ENCODE results near the gene CRYGN. TPM values are rescaled to one million over a fixed set of nuclear protein-coding genes. Genes with fewer than 3 reads are reported as not detected.

The CRYGN gene
- total and polyA plus RNA-seq, 4 donors = under 0.01 to 0.02 TPM; not detected in 2

DNA sequence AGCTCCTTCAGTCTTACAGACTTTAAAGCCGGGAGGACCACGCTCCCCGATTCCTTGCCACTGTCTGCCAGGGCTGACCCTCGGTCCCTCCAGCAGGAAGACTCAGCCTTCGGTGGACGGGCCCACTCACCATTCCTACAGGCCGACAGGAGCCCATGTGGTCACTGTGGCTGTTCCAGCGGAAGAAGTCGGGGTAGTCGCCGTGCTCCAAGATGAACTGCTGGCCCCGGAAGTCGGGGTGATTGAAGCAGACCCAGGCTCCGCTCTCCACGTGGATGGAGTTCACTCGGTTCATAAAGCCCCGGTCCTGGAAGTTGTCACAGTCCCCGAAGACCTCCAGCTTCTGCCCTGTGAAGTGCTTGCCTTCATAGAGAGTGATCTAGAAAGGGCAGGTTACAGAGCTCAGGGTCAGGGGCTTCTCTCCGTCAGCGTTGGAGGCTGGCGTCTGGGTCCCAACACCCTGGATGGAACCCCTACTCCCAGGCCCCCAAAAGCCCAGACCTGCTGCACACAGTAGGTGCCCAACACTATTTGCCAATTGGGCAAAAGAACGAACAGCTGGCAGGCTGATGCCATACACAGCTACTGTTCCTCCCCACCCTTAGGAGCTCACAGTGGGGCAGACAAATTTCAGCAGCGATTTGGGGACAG, 1.9 kb downstream of the CRYGN start:
- no peaks in the 10 kb centered on the region for H3K36me3 ChIP-seq (ENCODE audit: control insufficient read depth in 4 of 4, insufficient read depth in 3 of 4, low read depth in 1 of 4, low read length in 3 of 4)
- WGBS = 88% methylated on average over 23 of the region's 23 CpGs
- H3K9me3 ChIP-seq (ENCODE audit: control insufficient read depth in 4 of 4, low read length in 3 of 4) = no peaks in the 10 kb centered on the region
- no peaks in the 10 kb centered on the region for H3K27me3 ChIP-seq (ENCODE audit: control insufficient read depth in 4 of 4, insufficient read depth in 4 of 4, low read length in 3 of 4)
- peaks cover 0 to 5% (median under 1%) of the 10 kb centered on the region in 4 donors for H3K4me1 ChIP-seq (ENCODE audit: control insufficient read depth in 4 of 4, insufficient read depth in 4 of 4, low read length in 3 of 4)
- no peak overlapping the region for H3K27ac ChIP-seq (ENCODE audit: low read depth in 1 of 2, low read length in 2 of 2)
- H3K4me3 ChIP-seq (ENCODE audit: low read depth in 1 of 3, low read length in 3 of 3) = no peak overlapping the region
- H3K9ac ChIP-seq (ENCODE audit: low read depth in 1 of 2, low read length in 2 of 2) = no peak overlapping the region
- TF ChIP-seq YY1 (IDR thresholded peaks at IDR 0.05) = no peak
- no peak for TF ChIP-seq HNF4G (IDR thresholded peaks at IDR 0.05)
- TF ChIP-seq RXRA (IDR thresholded peaks at IDR 0.05) = no peak
- no peak for DNase-seq (ENCODE audit: low spot score)

DNA sequence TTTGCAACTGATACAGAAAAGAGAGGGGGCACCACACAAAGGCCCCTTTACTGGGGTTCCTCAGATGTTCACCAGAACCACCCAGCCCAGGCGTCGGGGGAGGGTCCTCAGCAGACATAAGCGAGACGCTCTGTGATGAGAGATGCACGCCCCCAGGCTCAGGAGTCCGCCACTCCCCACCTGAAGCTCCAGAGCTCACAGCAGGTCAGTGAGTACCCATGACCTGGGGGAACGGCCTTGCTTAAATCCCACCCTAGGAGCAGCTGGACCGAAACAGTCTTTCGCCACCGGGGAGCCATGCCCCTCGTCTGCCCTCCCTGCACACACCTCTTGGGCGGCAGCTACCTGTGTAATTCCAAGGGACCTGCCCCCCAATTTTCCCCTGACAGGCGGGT, 2.8 kb downstream of the CRYGN start:
- Histone ChIP-seq H3K4me3 (ENCODE audit: low read depth in 1 of 3, low read length in 3 of 3) (no peak overlapping the region), H3K27me3 (ENCODE audit: control insufficient read depth in 4 of 4, insufficient read depth in 4 of 4, low read length in 3 of 4) (no peaks in the 10 kb centered on the region), H3K4me1 (ENCODE audit: control insufficient read depth in 4 of 4, insufficient read depth in 4 of 4, low read length in 3 of 4) (peaks cover 0 to 5% (median under 1%) of the 10 kb centered on the region in 4 donors), H3K9me3 (ENCODE audit: control insufficient read depth in 4 of 4, low read length in 3 of 4) (no peaks in the 10 kb centered on the region), H3K27ac (ENCODE audit: low read depth in 1 of 2, low read length in 2 of 2) (no peak overlapping the region), H3K9ac (ENCODE audit: low read depth in 1 of 2, low read length in 2 of 2) (no peak overlapping the region), H3K36me3 (ENCODE audit: control insufficient read depth in 4 of 4, insufficient read depth in 3 of 4, low read depth in 1 of 4, low read length in 3 of 4) (no peaks in the 10 kb centered on the region)
- no peak for DNase-seq (ENCODE audit: low spot score)
- TF ChIP-seq FOXA1 (IDR thresholded peaks at IDR 0.05) (no peak), HNF4G (IDR thresholded peaks at IDR 0.05) (no peak), NR2F2 (IDR thresholded peaks at IDR 0.05) (no peak), EGR1 (IDR thresholded peaks at IDR 0.05; ENCODE audit: low read depth in 2 of 2) (no peak), JUND (IDR thresholded peaks at IDR 0.05) (no peak), SP1 (IDR thresholded peaks at IDR 0.05) (no peak), TAF1 (conservative IDR thresholded peaks at IDR 0.05) (no peak), RAD21 (IDR thresholded peaks at IDR 0.05) (no peak)
- TF ChIP-seq, protein P1, sequence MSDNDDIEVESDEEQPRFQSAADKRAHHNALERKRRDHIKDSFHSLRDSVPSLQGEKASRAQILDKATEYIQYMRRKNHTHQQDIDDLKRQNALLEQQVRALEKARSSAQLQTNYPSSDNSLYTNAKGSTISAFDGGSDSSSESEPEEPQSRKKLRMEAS (IDR thresholded peaks at IDR 0.05) = no peak
- TF ChIP-seq, protein P2, sequence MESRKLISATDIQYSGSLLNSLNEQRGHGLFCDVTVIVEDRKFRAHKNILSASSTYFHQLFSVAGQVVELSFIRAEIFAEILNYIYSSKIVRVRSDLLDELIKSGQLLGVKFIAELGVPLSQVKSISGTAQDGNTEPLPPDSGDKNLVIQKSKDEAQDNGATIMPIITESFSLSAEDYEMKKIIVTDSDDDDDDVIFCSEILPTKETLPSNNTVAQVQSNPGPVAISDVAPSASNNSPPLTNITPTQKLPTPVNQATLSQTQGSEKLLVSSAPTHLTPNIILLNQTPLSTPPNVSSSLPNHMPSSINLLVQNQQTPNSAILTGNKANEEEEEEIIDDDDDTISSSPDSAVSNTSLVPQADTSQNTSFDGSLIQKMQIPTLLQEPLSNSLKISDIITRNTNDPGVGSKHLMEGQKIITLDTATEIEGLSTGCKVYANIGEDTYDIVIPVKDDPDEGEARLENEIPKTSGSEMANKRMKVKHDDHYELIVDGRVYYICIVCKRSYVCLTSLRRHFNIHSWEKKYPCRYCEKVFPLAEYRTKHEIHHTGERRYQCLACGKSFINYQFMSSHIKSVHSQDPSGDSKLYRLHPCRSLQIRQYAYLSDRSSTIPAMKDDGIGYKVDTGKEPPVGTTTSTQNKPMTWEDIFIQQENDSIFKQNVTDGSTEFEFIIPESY (IDR thresholded peaks at IDR 0.05) = no peak
- 90% methylated on average over 13 of the region's 13 CpGs for WGBS

DNA sequence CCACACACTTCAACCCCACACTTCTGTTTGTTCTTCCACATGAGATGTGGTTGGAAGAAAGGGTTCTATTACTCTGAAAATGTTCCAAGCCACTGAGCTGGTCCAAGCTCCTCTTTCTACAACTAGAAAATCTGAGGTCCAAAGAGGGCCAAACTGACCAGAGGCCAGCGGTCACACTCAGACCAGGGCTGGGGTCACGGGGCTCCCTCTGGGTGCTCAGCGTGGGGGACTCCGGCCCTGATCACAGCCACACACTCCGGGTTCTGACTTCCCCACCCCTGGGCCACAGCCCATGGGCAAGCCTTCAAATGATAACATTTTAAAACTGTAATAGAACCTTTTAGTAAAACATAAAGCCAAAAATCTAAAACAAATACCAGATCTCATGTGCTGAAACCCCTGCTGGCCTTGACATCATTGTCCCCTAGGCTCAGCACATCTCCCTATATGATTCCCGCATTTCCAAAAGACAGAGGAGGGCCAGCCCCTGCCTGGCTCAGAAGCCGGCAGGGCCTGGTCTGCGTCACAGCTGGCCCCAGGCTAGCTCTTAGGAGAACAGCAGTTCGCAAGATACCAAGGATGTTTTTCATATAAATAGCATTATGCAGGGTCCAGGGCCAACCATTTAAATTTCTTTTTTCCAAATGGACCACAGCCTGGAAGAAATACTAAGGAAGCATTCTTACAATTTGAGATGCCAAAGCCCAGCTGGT, 3.3 kb downstream of the CRYGN start:
- Histone ChIP-seq H3K27ac (ENCODE audit: low read depth in 1 of 2, low read length in 2 of 2) (peak overlapping the region in 1 of 2 donors; percentile 11), H3K4me3 (ENCODE audit: low read depth in 1 of 3, low read length in 3 of 3) (no peak overlapping the region), H3K36me3 (ENCODE audit: control insufficient read depth in 4 of 4, insufficient read depth in 3 of 4, low read depth in 1 of 4, low read length in 3 of 4) (no peaks in the 10 kb centered on the region), H3K9me3 (ENCODE audit: control insufficient read depth in 4 of 4, low read length in 3 of 4) (no peaks in the 10 kb centered on the region), H3K27me3 (ENCODE audit: control insufficient read depth in 4 of 4, insufficient read depth in 4 of 4, low read length in 3 of 4) (no peaks in the 10 kb centered on the region), H3K4me1 (ENCODE audit: control insufficient read depth in 4 of 4, insufficient read depth in 4 of 4, low read length in 3 of 4) (peaks cover 0 to 5% (median under 1%) of the 10 kb centered on the region in 4 donors), H3K9ac (ENCODE audit: low read depth in 1 of 2, low read length in 2 of 2) (no peak overlapping the region)
- 83% methylated on average over 9 of the region's 9 CpGs for WGBS
- TF ChIP-seq TAF1 (conservative IDR thresholded peaks at IDR 0.05) (no peak), NR2F2 (IDR thresholded peaks at IDR 0.05) (peak; percentile 54)
- TF ChIP-seq, protein P2 (IDR thresholded peaks at IDR 0.05) = no peak
- no peak for DNase-seq (ENCODE audit: low spot score)

Measured in liver (tissue), 9 donors.